Globus pallidus (tissue), 1 donor: ENCODE measurements around the gene DCTN4.
"Not testable (repeated sequence)": the region's sequence is repeated elsewhere in the genome, so short reads cannot be mapped to it uniquely, and the experiment has no call there.

Experiments
- DNase-seq: peaks from one replicate; pipeline ENCODE4 v3.0.0-alpha.2; 2015; ENCODE audit warnings: low spot score

The DCTN4 gene

DNA sequence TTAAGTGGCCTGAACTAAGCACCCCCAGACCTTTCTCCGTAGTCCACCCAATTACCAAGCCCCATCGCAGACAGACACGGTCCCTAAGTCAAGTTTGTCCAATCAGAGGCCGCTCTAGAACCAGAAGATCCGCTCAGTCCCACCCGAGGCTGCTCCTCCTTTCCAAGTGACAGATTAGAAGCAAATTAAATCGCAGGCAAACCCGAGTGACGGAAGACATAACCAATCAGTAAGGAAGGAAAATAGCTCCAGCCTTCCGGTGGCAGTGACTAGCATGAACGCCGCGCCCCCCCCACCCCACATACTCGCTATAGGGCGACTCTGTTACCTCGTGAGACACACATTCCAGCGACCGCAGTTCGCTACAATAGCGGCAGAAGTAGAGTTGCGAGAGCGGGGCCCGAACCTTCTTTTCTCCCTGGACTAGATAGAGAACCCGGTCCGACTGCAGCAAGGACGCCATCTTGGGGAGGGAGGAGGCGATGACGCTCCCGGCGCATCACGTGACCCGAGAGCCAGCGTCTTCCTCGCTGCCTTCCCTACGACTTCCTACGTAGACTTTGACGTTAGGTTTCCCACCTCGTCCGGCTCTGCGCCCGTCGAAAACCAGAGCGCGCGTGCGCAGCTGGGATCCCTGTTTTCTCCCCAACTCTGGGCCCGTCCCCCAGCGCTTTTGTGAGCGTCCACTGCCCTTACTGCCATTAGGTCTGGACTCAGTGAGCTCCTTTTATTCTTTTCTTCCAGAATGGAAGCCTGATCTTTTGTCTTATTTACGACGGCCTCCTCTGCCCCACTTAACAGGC lies at the start of gene DCTN4:
Gene DCTN4 (minus strand): TSS at position 487 of the 803 bp plus-strand sequence. CDS start 24 bp downstream, at position 463.
- DNase-seq, result peak; percentile 100

- DNase-seq, result no peak
Observed at GRCh38 chr5:150804388-150804787, 45.6 kb upstream of the DCTN4 start.

- DNase-seq, result peak; percentile 43
Observed at GRCh38 chr5:150801117-150801927, 42.5 kb upstream of the DCTN4 start.

GRCh38 chr5:150797384-150797783 lies 38.6 kb upstream of the DCTN4 start:
- no peak for DNase-seq

DNA sequence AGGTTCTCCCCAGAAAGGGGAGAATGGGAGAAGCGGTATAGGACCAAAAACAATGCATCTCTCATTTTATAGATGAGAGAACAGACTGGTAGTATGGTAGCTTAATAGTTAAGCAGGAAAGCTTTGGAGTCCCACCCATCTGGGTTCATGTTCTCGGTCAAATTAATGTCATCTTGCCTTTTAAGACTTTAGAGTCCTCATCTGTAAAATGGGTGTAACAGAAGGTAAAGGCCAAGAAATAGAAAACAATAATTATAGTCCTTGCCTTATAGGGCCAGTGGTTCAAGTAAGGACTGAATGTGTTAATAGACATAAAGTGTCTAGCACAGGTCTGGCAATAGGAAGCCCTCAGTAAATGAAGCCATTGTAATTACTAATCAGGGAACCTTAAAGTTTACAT lies 36.1 kb upstream of the DCTN4 start:
- DNase-seq, result no peak

DNA sequence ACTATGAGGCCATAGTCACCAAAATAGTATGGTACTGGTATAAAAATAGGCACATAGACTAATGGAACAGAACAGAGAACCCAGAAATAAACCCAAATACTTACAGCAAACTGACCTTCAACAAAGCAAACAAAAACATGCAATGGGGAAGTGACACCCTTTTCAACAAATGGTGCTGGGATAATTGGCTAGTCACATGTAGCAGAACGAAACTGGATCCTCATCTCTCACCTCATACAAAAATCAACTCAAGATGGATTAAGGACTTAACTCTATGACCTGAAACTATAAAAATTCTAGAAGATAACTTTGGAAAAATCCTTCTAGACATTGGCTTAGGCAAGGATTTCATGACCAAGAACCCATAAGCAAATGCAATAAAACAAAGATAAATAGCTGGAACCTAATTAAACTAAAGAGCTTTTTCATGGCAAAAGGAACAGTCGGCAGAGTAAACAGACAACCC lies 34.6 kb upstream of the DCTN4 start:
- not testable (repeated sequence) for DNase-seq

- no peak for DNase-seq
Observed at GRCh38 chr5:150791536-150791935, 32.7 kb upstream of the DCTN4 start.

DNA sequence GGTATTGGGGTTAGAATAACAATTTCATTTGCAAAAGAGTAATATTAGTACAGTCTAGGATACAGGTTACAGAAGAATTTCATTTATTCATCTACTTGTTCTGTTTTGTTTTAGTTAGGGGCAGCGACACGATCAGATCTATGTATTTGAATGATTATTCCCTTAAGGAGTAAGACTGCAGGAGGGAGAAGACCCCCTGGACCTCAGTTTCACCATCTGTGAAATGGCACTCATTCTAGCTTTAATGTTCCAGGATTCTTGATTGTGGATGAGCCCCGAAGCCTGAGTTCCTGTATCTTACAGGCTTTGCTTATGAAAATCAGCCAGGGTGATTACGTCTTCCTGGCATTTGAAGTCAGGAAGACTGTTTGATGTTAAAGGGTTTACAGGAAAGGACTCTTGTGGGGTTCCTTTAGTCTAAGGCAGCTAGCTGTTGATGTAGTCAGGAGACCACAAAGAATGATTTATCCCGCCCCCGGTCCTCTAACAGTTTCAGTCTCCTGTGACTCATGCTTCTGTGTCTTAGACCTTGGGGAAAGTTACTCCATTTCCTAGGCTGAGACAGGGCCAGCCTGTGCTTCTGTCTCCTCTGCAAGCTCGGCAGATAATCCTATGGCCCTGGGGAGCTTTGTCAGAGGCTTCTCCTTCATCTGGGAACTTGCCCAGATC lies 31.3 kb upstream of the DCTN4 start:
- DNase-seq, result no peak

- no peak for DNase-seq
Observed at GRCh38 chr5:150789450-150789849, 30.6 kb upstream of the DCTN4 start.

GRCh38 chr5:150788977-150789376 lies 30.2 kb upstream of the DCTN4 start:
- no peak for DNase-seq

GRCh38 chr5:150787656-150788055 lies 28.8 kb upstream of the DCTN4 start:
- DNase-seq, result no peak

DNA sequence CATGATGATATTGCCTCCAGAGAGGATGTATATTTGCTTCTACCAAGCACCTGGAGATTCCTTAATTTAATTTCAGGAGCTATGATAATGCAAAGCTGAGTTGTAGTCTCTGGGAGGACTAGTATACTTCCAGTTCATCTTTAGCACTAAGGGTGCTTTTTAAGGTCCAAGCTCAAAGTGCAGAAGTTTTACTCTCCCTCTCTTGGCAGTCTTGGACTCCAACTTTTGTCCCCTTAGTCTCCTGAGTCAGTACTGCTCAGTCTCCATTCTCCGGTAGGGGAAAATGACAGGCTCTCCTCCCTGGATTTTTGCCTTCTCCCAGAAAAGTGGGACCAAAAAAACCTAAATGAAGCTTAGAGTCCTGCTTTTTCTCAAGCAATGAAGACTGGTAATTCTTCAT lies 28.1 kb upstream of the DCTN4 start:
- no peak for DNase-seq

DNA sequence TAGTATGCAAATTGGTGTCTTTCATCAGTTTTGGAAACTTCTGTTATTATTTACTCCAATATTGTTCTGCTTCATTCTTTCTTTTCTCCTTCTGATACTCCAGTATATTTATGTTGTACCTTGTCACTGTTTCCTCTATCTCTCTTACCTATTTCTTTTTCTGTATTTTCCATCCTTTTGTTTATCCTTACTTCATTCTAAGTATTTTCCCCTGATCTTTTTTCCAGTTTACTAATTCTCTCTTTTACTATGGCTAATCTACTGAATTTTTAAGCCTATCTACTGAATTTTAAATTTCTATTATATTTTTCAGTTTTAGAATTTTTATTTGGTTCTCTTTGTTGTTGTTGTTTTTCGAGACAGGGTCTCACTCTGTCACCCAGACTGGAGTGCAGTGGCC lies 27.1 kb upstream of the DCTN4 start:
- DNase-seq, result no peak

DNA sequence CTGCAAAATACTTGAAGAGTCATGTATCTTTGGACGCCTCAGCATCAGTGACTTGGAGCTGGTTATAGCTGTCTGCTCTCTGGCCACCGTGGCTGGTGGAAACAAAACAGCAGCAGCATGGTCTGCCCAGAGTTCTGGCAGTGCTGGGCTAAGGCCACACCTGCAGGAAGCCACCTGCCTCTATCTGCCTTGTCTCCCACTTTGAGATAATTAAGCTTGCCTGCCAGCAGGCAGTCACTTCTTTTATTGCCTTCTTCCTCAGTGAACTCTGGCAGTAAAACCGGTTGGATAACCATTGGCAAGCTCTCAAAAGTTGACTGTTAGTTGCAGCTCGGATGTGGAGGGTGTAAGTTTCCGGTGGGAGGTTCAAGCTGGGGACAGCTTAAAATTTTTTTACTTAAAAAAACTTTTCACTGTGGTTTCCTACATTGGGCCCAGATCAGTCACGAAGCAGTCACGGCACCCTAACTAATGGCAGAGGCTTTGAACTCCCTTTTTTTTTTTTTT lies 24.7 kb upstream of the DCTN4 start:
- peak; percentile 14 for DNase-seq

DNA sequence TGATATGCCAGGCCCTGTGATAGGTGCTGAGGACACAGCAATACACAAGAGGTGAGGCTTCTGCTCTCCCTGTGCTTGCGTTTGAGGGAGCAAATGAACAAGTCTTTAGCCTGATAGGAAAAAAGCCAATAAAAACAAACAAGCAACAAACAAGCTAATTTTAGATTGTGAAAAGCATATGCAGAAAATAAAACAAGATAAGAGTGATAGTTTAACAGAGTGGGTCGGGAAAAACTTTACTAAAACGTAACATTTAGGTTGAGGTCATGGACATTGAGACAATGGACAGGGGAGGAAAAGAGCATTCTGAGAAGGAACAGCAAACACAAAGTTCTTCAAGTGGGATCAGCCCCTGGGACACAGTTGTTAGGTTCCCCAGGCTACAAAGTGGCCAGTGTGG lies 24.0 kb upstream of the DCTN4 start:
- no peak for DNase-seq

- DNase-seq, result no peak
Observed at GRCh38 chr5:150781706-150782614, 23.1 kb upstream of the DCTN4 start.

GRCh38 chr5:150780816-150781221 lies 22.0 kb upstream of the DCTN4 start:
- no peak for DNase-seq

DNA sequence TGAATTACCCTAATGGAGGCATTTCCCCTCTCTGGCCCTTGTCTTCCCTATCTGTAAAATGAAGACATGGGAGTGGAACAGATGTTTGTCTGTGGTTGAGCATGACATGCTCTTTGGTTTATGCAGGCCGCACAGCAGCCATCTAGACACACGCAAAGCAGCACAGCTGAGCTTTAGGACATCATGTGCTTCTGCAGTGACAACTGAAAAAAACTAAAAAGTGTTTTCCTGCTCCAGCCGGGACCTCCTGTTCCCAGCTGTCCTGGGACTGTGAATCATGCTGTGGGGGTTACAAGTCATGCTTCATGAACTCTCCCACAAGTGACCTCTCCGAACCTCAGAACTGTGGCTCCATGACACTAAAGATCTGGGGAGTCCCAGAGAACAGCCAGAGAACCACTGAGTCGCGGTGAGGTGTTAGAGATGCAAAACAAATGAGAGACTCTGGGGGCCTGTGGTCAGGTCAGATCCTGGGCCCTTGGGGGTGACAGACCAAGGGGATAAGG lies 21.4 kb upstream of the DCTN4 start:
- DNase-seq, result no peak

- no peak for DNase-seq
Observed at GRCh38 chr5:150779397-150780186, 20.8 kb upstream of the DCTN4 start.
